PC-3 (cell line): Measurements from ENCODE around the gene PHF13. TPM values are rescaled to one million over a fixed set of nuclear protein-coding genes. Genes with fewer than 3 reads are reported as not detected.

Experiments used
- ATAC-seq: fragments of 200-7000 bp; cut with Tn5 transposase; 2 replicates; pipeline ENCODE4 v1.9.1; 2020; ENCODE audit warnings: mild to moderate bottlenecking, moderate library complexity
- BruUV-seq: library from RNA; stranded (reverse); fragments of 400-500 nt; replicated peaks from 2 replicates; lab custom pipeline; 2021; lab: Mats Ljungman, UMichigan
- CTCF ChIA-PET: fragments of 300-600 bp; sonication (Branson Sonifier 250); formaldehyde crosslinking; loops from one replicate; lab custom pipeline; 2022; ENCODE audit warnings: antibody characterized with exemption; lab: Charles Lee
- POLR2A ChIA-PET: fragments of 300-600 bp; sonication (Branson Sonifier 250); formaldehyde crosslinking; loops from one replicate; lab custom pipeline; 2022; ENCODE audit warnings: antibody characterized with exemption; ENCODE audit not compliant: unreplicated experiment; lab: Charles Lee
- DNase-seq: peaks from one replicate; pipeline ENCODE4 v3.0.0-alpha.2; 2015
- H2AFZ ChIP-seq: fragments of 300-600 bp; sonication (generic); 2 replicates; pipeline ENCODE4 v1.6.0; 2016; ENCODE audit warnings: antibody characterized with exemption, low read length
- H3F3A ChIP-seq: fragments of 300-600 bp; sonication (generic); one replicate; pipeline ENCODE4 v1.6.0; 2017; ENCODE audit warnings: antibody characterized with exemption, low read length, control low read depth, mild to moderate bottlenecking; ENCODE audit not compliant: unreplicated experiment
- H3K27ac ChIP-seq: fragments of 300-600 bp; sonication (generic); 2 replicates; pipeline ENCODE4 v1.5.1; 2016; ENCODE audit warnings: mild to moderate bottlenecking, low read length
- H3K27me3 ChIP-seq: fragments of 300-600 bp; sonication (generic); 2 replicates; pipeline ENCODE4 v1.6.1; 2016; ENCODE audit warnings: low read length, mixed read lengths
- H3K36me3 ChIP-seq: fragments of 300-600 bp; sonication (generic); 2 replicates; pipeline ENCODE4 v1.6.1; 2016; ENCODE audit warnings: low read depth, mixed run types, low read length, mixed read lengths
- H3K4me1 ChIP-seq: fragments of 300-600 bp; sonication (generic); 2 replicates; pipeline ENCODE4 v1.5.1; 2016; ENCODE audit warnings: low read length; ENCODE audit not compliant: insufficient read depth
- H3K4me2 ChIP-seq: fragments of 300-600 bp; sonication (generic); 2 replicates; pipeline ENCODE4 v1.6.0; 2016; ENCODE audit warnings: low read length
- H3K4me3 ChIP-seq: fragments of 300-600 bp; sonication (generic); 2 replicates; pipeline ENCODE4 v1.5.1; 2016; ENCODE audit warnings: mild to moderate bottlenecking, low read length, mixed read lengths
- H3K79me2 ChIP-seq: fragments of 300-600 bp; sonication (generic); 2 replicates; pipeline ENCODE4 v1.6.1; 2017; ENCODE audit warnings: low read length, mixed read lengths
- H3K9ac ChIP-seq: fragments of 300-600 bp; sonication (generic); 2 replicates; pipeline ENCODE4 v1.6.0; 2016; ENCODE audit warnings: mild to moderate bottlenecking, low read length
- H3K9me2 ChIP-seq: fragments of 300-600 bp; sonication (generic); replicated peaks from 2 replicates; pipeline ENCODE4 v1.6.1; 2016; ENCODE audit warnings: mixed run types, low read length, mixed read lengths
- H3K9me3 ChIP-seq: fragments of 300-600 bp; sonication (generic); 2 replicates; pipeline ENCODE4 v1.6.1; 2016; ENCODE audit warnings: low read length, mixed read lengths
- H4K20me1 ChIP-seq: fragments of 300-600 bp; sonication (generic); 2 replicates; pipeline ENCODE4 v1.6.1; 2016; ENCODE audit warnings: low read length, mixed read lengths
- EZH2 ChIP-seq: fragments of 300-600 bp; sonication (generic); IDR thresholded peaks from one replicate; pipeline ENCODE4 v1.6.1; 2017; ENCODE audit warnings: antibody characterized with exemption, mild to moderate bottlenecking, low read length; ENCODE audit not compliant: unreplicated experiment
- EZH2phosphoT487 ChIP-seq: fragments of 300-600 bp; sonication (generic); IDR thresholded peaks from 2 replicates; pipeline ENCODE4 v1.6.1; 2018; ENCODE audit warnings: mild to moderate bottlenecking, antibody characterized with exemption, low read length, borderline replicate concordance
- intact Hi-C: fragments of 100-400 bp; cut with micrococcal nuclease; formaldehyde crosslinking; loops from 2 replicates; pipeline ENCODE4 v1.9.0; 2023
- total RNA-seq: library from RNA; depleted of rRNA; stranded (reverse); fragments of >200 nt; gene quantifications from 2 replicates; pipeline ENCODE4 v1.2.3, GENCODE V29; 2014
- TF ChIP-seq, protein P1 (sequence below): fragments of 300-600 bp; sonication (generic); conservative IDR thresholded peaks from 2 replicates; pipeline ENCODE4 v1.5.1; 2017; ENCODE audit warnings: antibody characterized with exemption, low read depth, mild to moderate bottlenecking, low read length

Gene PHF13
- total RNA-seq, 1 experiment from 2014 or later, result 13.2 TPM

DNA sequence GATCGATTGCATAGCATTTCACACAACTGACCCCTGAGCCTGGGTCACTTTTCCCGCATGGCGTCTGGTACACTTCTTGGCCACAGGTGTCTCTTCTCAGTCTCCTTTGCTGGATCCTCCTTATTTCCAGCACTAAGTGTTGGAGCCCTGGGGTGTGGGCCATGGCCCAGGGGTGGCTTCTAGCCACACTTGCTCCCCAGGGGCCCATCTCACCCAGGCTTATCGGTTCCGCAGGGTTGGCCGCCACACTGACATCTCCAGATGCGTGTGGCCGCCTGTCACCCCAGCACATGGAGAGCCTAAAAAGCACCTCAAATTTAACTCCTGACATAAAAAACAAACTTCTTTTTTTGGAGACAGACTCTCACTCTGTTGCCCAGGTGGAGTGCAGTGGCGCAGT is 13.5 kb downstream of the PHF13 start:
- H3K27me3 ChIP-seq, result no peaks in the 10 kb centered on the region
- no peak for TF ChIP-seq EZH2
- TF ChIP-seq, protein P1, sequence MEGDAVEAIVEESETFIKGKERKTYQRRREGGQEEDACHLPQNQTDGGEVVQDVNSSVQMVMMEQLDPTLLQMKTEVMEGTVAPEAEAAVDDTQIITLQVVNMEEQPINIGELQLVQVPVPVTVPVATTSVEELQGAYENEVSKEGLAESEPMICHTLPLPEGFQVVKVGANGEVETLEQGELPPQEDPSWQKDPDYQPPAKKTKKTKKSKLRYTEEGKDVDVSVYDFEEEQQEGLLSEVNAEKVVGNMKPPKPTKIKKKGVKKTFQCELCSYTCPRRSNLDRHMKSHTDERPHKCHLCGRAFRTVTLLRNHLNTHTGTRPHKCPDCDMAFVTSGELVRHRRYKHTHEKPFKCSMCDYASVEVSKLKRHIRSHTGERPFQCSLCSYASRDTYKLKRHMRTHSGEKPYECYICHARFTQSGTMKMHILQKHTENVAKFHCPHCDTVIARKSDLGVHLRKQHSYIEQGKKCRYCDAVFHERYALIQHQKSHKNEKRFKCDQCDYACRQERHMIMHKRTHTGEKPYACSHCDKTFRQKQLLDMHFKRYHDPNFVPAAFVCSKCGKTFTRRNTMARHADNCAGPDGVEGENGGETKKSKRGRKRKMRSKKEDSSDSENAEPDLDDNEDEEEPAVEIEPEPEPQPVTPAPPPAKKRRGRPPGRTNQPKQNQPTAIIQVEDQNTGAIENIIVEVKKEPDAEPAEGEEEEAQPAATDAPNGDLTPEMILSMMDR, result no peak
- intact Hi-C loops, result loop anchor here (5.0 kb wide), 1 partner anchor 140 kb away; no protein-coding TSS in a partner anchor
- no peak overlapping the region for H3K4me2 ChIP-seq
- peaks cover 5% of the 10 kb centered on the region for H3F3A ChIP-seq
- POLR2A ChIA-PET, result no interaction called here
- no peak overlapping the region for H3K4me3 ChIP-seq
- H3K9ac ChIP-seq, result no peak overlapping the region
- CTCF ChIA-PET, result no interaction called here
- BruUV-seq, result no TSS peak
- no peak overlapping the region for H3K27ac ChIP-seq
- H3K79me2 ChIP-seq, result peaks cover 41% of the 10 kb centered on the region
- ATAC-seq (no peak), DNase-seq (no peak)
- H4K20me1 ChIP-seq, result 0 out of 2 replicates have a peak, but pooled peaks cover 3% of the 10 kb centered on the region
- no peak overlapping the region for H2AFZ ChIP-seq
- H3K36me3 ChIP-seq, result peaks cover 26% of the 10 kb centered on the region
- no peaks in the 10 kb centered on the region for H3K9me2 ChIP-seq
- no peaks in the 10 kb centered on the region for H3K9me3 ChIP-seq
- peaks cover 13% of the 10 kb centered on the region for H3K4me1 ChIP-seq

DNA sequence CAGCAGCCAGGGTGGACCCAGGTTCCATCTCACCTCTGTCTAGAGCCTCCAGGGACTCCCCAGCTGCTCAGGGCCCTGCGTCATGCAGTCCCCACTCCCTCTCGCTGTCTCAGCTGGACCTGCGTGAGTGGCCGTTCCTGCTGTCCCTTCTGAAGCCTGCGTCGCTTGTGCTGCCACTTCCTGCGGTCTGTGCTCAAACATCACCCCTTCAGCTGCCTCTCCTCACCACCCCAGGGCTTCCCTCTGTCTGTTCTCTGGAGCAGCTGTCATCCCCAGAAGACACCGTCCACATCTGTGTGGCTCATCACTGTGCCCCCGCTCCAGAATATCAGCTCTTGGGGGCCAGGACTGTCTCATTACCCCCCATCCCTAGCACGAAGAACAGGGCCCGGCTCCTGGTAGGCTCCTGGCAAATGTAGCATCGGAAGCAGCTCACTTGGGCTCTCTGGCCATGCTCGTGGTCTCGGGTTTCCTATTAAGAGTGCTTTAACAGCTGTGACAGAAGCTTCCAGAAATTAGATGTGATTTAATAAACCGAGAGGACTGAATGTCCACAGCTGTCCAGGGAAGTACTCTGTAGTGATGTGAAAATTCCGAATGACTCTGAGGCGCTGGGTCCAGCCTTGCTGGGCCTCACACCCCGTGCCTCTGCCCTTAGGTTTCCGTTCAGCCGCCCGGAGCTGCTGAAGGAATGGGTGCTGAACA is 14.5 kb downstream of the PHF13 start:
- no peak overlapping the region for H2AFZ ChIP-seq
- peaks cover 13% of the 10 kb centered on the region for H3K4me1 ChIP-seq
- no peak overlapping the region for H3K27ac ChIP-seq
- H3K9me2 ChIP-seq, result no peaks in the 10 kb centered on the region
- ATAC-seq (no peak), DNase-seq (no peak)
- ChIA-PET CTCF (no interaction called here), POLR2A (no interaction called here)
- no peak overlapping the region for H3K4me2 ChIP-seq
- peaks cover 33% of the 10 kb centered on the region for H3K79me2 ChIP-seq
- H3K4me3 ChIP-seq, result no peak overlapping the region
- intact Hi-C loops, result loop anchor here (5.0 kb wide), 1 partner anchor 141 kb away; no protein-coding TSS in a partner anchor
- peaks cover 27% of the 10 kb centered on the region for H3K36me3 ChIP-seq
- H3K27me3 ChIP-seq, result no peaks in the 10 kb centered on the region
- peaks cover 5% of the 10 kb centered on the region for H3F3A ChIP-seq
- no peak for TF ChIP-seq EZH2phosphoT487
- TF ChIP-seq, protein P1, result no peak
- TF ChIP-seq EZH2, result no peak
- 0 out of 2 replicates have a peak, but pooled peaks cover 3% of the 10 kb centered on the region for H4K20me1 ChIP-seq
- no peaks in the 10 kb centered on the region for H3K9me3 ChIP-seq
- BruUV-seq, result TSS peak; percentile 0
- no peak overlapping the region for H3K9ac ChIP-seq

DNA sequence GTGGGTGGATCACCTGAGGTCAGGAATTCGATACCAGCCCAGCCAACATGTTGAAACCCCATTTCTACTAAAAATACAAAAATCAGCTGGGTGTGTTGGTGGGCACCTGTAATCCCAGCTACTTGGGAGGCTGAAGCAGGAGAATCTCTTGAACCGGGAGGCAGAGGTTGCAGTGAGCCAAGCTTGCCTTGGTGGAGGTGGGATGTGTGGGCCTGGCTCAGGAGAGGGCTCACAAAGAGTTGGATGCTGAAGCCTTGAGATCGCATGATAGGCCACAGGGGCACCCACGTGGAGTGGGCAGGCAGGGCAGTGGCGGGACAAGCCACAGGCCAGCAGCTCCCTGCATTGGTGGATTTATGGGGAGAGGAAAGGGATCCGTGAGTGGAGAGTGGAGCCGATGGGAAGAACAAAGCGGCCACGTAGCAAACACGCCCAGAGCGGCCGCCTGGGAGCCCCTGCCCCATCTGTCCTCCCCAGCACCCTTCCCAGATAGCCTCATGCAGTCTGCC is 15.5 kb downstream of the PHF13 start:
- ChIA-PET POLR2A (no interaction called here), CTCF (no interaction called here)
- H3K4me2 ChIP-seq, result no peak overlapping the region
- H2AFZ ChIP-seq, result no peak overlapping the region
- no TSS peak for BruUV-seq
- no peaks in the 10 kb centered on the region for H3K27me3 ChIP-seq
- H3K9me3 ChIP-seq, result no peaks in the 10 kb centered on the region
- 0 out of 2 replicates have a peak, but pooled peaks cover 3% of the 10 kb centered on the region for H4K20me1 ChIP-seq
- peaks cover 6% of the 10 kb centered on the region for H3F3A ChIP-seq
- DNase-seq (no peak), ATAC-seq (no peak)
- no peak for TF ChIP-seq EZH2
- no peak for TF ChIP-seq EZH2phosphoT487
- TF ChIP-seq, protein P1, result no peak
- H3K4me1 ChIP-seq, result peaks cover 13% of the 10 kb centered on the region
- H3K9me2 ChIP-seq, result no peaks in the 10 kb centered on the region
- H3K9ac ChIP-seq, result no peak overlapping the region
- intact Hi-C loops, result loop anchor here (5.0 kb wide), 1 partner anchor 142 kb away; no protein-coding TSS in a partner anchor
- peaks cover 31% of the 10 kb centered on the region for H3K79me2 ChIP-seq
- no peak overlapping the region for H3K27ac ChIP-seq
- peaks cover 29% of the 10 kb centered on the region for H3K36me3 ChIP-seq
- H3K4me3 ChIP-seq, result no peak overlapping the region
